Mucosa of descending colon (tissue), 3 donors: ENCODE data around the gene RNF31. TPM values are rescaled to one million over a fixed set of nuclear protein-coding genes. Genes with fewer than 3 reads are reported as not detected.

ENCODE experiments used
- ATAC-seq: fragments of 200-7000 bp; cut with Tn5 transposase; one replicate; pipeline ENCODE4 v1.9.1; 2020; ENCODE audit warnings: mild to moderate bottlenecking, moderate library complexity
- DNase-seq, 3 donors: peaks; one replicate each; pipeline ENCODE4 v3.0.0-alpha.2; 2020
- H3K36me3 ChIP-seq: fragments of 200-600 bp; one replicate; pipeline ENCODE4 v1.8.0; 2021; ENCODE audit warnings: low read depth, mild to moderate bottlenecking
- H3K4me1 ChIP-seq: fragments of 200-600 bp; one replicate; pipeline ENCODE4 v1.8.0; 2021; ENCODE audit warnings: low read depth, mild to moderate bottlenecking
- H3K4me3 ChIP-seq: fragments of 200-600 bp; one replicate; pipeline ENCODE4 v1.8.0; 2021; ENCODE audit warnings: mild to moderate bottlenecking
- H3K9me3 ChIP-seq: fragments of 200-600 bp; one replicate; pipeline ENCODE4 v1.8.0; 2021; ENCODE audit warnings: mild to moderate bottlenecking
- intact Hi-C, 2 donors: fragments of 100-400 bp; cut with DNase I in 1 of 2; cut with micrococcal nuclease in 1 of 2; formaldehyde crosslinking; loops; one replicate each; pipeline versions ENCODE4 v1.11.0 to v1.11.1; 2022; cut with DNase I, micrococcal nuclease
- total RNA-seq, 3 donors: library from RNA; stranded (reverse); fragmentation: NEBNext Ultra II Directional in 2 of 3; extraction: Animal tissue kit (Norgen Biotek cat#: 25700) in 2 of 3; gene quantifications; one replicate each; pipeline versions ENCODE4 v1.2.1 to v1.2.4, GENCODE V29; 2021 to 2023
- TF ChIP-seq, protein P1 (sequence below): fragments of 200-600 bp; IDR thresholded peaks from one replicate; pipeline ENCODE4 v1.8.0; 2022; ENCODE audit warnings: antibody characterized with exemption, mild to moderate bottlenecking
- donor health status: DM: no; HTN: no; CAD: no; lungs with moderate emphysema.
- donor health status: DM: no; HTN: no; CAD: no.
- donor health status: DM: no; HTN: yes; CAD: no.

Gene RNF31
- total RNA-seq, 3 donors from 2014 or later: 52.8 to 66.2 (median 59.0) TPM

DNA sequence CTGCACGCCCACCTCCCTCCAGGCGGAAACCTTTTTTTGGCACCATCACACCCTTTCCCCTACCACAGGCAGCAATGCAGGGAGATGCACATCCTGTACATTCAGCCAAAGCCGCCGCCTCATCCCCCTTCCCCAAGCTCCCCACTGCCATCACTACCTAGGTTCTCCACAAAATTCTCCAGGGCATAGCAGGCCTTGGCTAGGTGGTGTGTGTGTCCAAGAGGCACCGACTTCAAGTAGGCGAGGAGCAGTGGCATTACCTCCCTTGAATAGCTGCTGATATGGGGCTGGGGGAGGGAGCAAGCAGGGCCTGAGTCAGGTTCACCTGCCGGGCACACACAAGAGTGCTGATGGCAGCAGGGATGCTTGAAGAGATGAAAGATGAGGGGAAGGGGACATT, 37.7 kb downstream of the RNF31 start:
- no peaks in the 10 kb centered on the region for H3K36me3 ChIP-seq
- ATAC-seq (no peak), DNase-seq (no peak)
- H3K4me3 ChIP-seq: no peak overlapping the region
- intact Hi-C loops: no loop called here
- TF ChIP-seq, protein P1, sequence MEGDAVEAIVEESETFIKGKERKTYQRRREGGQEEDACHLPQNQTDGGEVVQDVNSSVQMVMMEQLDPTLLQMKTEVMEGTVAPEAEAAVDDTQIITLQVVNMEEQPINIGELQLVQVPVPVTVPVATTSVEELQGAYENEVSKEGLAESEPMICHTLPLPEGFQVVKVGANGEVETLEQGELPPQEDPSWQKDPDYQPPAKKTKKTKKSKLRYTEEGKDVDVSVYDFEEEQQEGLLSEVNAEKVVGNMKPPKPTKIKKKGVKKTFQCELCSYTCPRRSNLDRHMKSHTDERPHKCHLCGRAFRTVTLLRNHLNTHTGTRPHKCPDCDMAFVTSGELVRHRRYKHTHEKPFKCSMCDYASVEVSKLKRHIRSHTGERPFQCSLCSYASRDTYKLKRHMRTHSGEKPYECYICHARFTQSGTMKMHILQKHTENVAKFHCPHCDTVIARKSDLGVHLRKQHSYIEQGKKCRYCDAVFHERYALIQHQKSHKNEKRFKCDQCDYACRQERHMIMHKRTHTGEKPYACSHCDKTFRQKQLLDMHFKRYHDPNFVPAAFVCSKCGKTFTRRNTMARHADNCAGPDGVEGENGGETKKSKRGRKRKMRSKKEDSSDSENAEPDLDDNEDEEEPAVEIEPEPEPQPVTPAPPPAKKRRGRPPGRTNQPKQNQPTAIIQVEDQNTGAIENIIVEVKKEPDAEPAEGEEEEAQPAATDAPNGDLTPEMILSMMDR: no peak
- no peaks in the 10 kb centered on the region for H3K9me3 ChIP-seq
- H3K4me1 ChIP-seq: peaks cover 7% of the 10 kb centered on the region

DNA sequence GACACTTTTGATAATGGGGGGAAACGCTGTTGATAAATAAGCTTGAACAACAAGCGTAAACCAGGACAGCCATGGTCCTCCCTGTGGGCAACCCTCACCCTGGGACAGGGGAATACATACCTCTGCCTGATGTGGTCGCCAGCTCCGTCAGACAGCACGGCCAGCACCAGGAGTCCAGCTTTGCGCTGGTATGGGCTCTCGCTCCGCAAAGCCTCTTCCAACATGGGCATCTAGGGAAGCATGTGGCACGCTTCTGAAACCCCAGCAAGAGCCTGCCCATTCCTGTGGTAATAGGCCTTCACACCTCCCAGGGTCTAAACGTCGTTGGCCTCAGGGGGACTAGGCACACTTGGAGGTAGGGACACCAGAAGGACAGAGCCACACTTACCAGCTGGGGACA, 38.4 kb downstream of the RNF31 start:
- intact Hi-C loops: no loop called here
- TF ChIP-seq, protein P1: no peak
- H3K36me3 ChIP-seq: no peaks in the 10 kb centered on the region

DNA sequence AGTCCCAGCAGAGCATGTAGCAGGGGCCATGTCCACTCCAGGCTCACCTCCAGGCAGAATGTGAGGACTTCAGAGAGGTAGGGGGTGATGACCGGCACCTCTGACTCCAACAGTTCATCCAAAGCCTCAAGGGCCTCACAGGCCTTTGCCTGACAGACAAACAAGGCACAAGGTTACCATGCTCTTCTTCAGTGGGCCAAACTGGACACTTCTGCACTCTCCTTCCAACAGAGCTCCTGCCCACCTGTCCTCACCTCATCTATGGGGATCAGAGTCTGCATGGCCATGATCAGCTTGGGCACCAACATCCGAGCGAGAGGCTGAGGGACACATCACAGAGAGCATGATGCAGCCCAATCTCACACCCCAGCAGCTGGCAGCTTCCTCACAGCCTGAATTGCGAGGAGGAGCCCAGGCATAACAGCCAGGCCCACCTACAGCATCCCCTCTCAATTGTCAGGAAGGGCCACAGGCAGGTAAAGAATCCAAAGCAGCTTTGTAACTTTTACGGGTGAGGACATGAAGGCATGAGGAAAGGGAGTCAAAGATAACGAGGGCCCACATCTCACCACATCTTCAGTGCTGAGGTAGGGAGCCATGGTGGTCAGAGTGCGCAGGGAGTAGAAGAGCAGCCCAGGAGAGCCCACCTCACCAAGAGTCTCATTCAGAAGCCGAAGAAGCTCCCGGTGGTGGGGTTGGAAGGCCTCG, 39.7 kb downstream of the RNF31 start:
- no peak overlapping the region for H3K4me3 ChIP-seq
- H3K36me3 ChIP-seq: no peaks in the 10 kb centered on the region
- intact Hi-C loops: no loop called here
- no peak for DNase-seq
- TF ChIP-seq, protein P1: no peak
- H3K4me1 ChIP-seq: peaks cover 7% of the 10 kb centered on the region
- H3K9me3 ChIP-seq: no peaks in the 10 kb centered on the region
- ATAC-seq: no peak

More for the DNA sequence above, 38.4 kb downstream of the RNF31 start:
- no peaks in the 10 kb centered on the region for H3K9me3 ChIP-seq
- no peak overlapping the region for H3K4me3 ChIP-seq
- H3K4me1 ChIP-seq: peaks cover 7% of the 10 kb centered on the region
- no peak for ATAC-seq
- no peak for DNase-seq

DNA sequence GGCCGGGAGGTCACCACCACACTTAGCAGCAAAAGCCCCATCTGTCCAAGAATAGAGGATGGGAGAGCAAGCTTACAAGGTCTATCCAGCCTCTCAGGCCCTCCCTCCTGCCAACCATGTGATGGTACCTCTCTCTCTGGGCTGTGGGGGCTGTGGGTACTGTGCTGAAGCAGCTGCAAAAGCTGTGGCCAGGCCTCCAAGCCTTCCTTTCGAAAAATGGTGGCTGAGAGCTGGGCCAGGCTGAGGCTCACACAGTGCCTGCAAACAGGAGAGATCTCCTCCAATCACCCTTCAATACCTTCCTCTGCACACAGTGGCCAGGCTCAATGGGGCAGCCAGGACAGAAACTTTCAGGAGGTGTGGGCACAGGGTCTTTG, 40.2 kb downstream of the RNF31 start:
- TF ChIP-seq, protein P1: no peak

DNA sequence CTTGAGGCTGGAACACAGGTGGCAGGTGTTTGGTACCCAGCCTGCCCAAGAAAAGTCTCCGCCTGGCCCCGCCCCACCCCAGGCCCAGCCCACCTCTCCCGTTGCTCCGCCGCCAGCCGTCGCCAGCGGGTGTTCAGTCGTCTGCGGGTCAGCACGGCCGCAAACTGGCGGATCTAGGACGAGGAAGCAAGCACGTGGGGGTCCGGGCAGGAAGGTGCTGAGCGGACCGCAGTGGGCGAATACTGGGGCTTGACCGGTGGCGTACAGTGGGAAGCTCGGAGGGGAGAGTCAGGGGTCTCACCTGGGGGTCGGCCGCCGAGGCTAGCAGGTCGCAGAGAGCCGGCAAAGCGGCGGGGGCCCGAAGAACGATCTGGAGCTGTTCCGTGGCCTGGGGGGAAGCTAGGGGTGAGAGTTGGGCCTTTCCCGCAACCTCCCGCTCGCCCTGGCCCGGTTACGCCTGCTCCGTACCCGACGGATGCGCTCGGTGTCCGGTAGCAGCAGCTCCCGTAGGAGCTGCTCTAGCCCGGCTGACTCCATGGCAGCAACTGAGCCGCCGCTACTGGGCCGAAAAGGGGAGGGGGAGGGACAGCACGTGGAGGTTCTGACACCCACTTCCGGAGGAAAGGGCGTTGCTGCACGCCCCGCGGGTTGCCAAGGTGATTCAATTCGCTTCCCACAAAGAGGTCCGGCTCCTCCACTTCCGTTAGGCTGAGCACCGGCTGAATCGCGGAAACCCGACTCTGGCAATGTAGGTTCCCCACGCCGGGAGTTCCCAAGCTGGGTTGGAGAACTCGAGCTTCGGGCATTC, 41.2 kb downstream of the RNF31 start, which contains the start of gene IPO4:
Gene IPO4, minus strand, starts transcription at position 566 of the 808 bp plus-strand sequence. Its CDS starts 29 bp downstream, at position 537.
- Histone ChIP-seq H3K9me3 (no peaks in the 10 kb centered on the region), H3K36me3 (no peaks in the 10 kb centered on the region), H3K4me1 (peaks cover 7% of the 10 kb centered on the region), H3K4me3 (peak within 1 kb of the TSS; percentile 20)
- peak; percentile 98 for ATAC-seq
- TF ChIP-seq, protein P1: no peak
- intact Hi-C loops: no loop called here
- peak; percentile 94 to 97 (median 94) for DNase-seq

More for the DNA sequence above, 40.2 kb downstream of the RNF31 start:
- DNase-seq (no peak), ATAC-seq (no peak)
- no peak overlapping the region for H3K4me3 ChIP-seq
- no peaks in the 10 kb centered on the region for H3K9me3 ChIP-seq
- no peaks in the 10 kb centered on the region for H3K36me3 ChIP-seq
- intact Hi-C loops: no loop called here
- H3K4me1 ChIP-seq: peaks cover 7% of the 10 kb centered on the region
